ENCODE data around the gene BRD3OS. TPM values are rescaled to one million over a fixed set of nuclear protein-coding genes. Genes with fewer than 3 reads are reported as not detected.

BRD3OS gene
- total and polyA plus RNA-seq, 10 of the 15 experiments (the other 5 are each of a cell fraction or from before 2014, with no cell fraction given) = 2.1 to 13.7 (median 10.7) TPM

DNA sequence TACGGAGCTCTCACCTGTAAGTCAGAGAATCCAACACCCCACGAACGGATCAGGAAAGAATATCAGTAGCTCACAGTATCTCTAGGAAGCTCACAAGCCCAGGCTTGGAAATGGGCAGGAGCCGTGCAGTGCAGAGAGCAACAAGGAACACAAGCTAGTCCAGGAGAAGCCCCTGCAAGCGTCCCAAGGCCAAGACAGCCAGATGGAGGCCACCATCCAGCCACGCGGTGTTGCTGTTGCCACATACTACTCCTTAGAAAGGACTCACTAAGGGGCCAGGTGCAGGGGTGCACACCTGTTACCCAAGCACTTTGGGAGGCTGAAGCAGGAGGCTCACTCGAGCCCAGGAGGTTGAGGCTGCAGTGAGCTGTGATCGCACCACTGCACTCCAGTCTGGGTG, 17.7 kb upstream of the BRD3OS start:
- DNase-seq (ENCODE audit: low read depth, low spot score) (no peak), ATAC-seq (no peak), FAIRE-seq (no peak)
- Histone ChIP-seq H3K27me3 (replicated peaks in 1 of 2; ENCODE audit: control insufficient read depth in 2 of 2, insufficient read depth in 2 of 2, low read length in 1 of 2) (no peaks in the 10 kb centered on the region; a peak in 2 of 4 replicates), H3K4me1 (ENCODE audit: control insufficient read depth, insufficient read depth, low read length) (no peaks in the 10 kb centered on the region), H2AFZ (ENCODE audit: control insufficient read depth, low read depth, low read length) (no peak overlapping the region), H3K27ac (ENCODE audit: control insufficient read depth, insufficient read depth) (no peak overlapping the region), H3K4me2 (ENCODE audit: control insufficient read depth, insufficient read depth) (no peak overlapping the region), H3K79me2 (ENCODE audit: control insufficient read depth, insufficient read depth, low read length) (no peaks in the 10 kb centered on the region), H3K9ac (ENCODE audit: control insufficient read depth, insufficient read depth, low read length) (no peak overlapping the region), H3K36me3 (ENCODE audit: control insufficient read depth in 2 of 2, insufficient read depth in 2 of 2, low read length in 1 of 2) (no peaks in the 10 kb centered on the region), H3K4me3 (no peak overlapping the region), H4K20me1 (ENCODE audit: control insufficient read depth, insufficient read depth) (no peaks in the 10 kb centered on the region), H3K9me3 (replicated peaks; ENCODE audit: control insufficient read depth, insufficient read depth, low read length) (no peaks in the 10 kb centered on the region; the same call in 2 of the 3 replicates)
- SMC1A ChIA-PET (ENCODE audit: uncharacterized antibody, unreplicated experiment) = no interaction called here
- RAD21 ChIA-PET (ENCODE audit: unreplicated experiment) = no interaction called here
- 43% methylated on average over 9 of the region's 9 CpGs for WGBS (ENCODE audit: insufficient coverage, insufficient replicate concordance, low lambda C conversion rate, missing lambda C conversion rate)
- POLR2A ChIA-PET = interaction anchor here (0.6 kb wide), 1 partner anchor 18 kb away, joined by 3 read pairs; the partner anchor contains the start of gene BRD3OS
- CTCF ChIA-PET = interaction anchor here (0.9 to 1.8 kb wide), 2 partner anchors 14 to 225 kb away, joined by 4 to 5 read pairs; no protein-coding TSS in a partner anchor
- BruUV-seq (replicated peaks) = no TSS peak
- intact Hi-C loops (cut with micrococcal nuclease; ENCODE audit: unreplicated experiment) (no loop called here), in situ Hi-C loops (cut with MboI) (loop anchor here (25.0 kb wide), 1 partner anchor 470 kb away; the partner anchor contains the start of gene ADAMTSL2)
- TF ChIP-seq EP300 (IDR thresholded peaks at IDR 0.05; ENCODE audit: borderline replicate concordance in 1 of 2, control insufficient read depth in 1 of 2, low read depth in 2 of 2, low read length in 2 of 2) (no peak), SMAD5 (IDR thresholded peaks at IDR 0.05; ENCODE audit: low read depth) (no peak), MXI1 (IDR thresholded peaks at IDR 0.05; ENCODE audit: low read depth, low read length) (no peak), NBN (IDR thresholded peaks at IDR 0.05) (no peak), RELA (IDR thresholded peaks at IDR 0.05; ENCODE audit: borderline replicate concordance, partially characterized antibody) (no peak), POLR2AphosphoS5 (IDR thresholded peaks at IDR 0.05; ENCODE audit: low read length) (no peak)
- TF ChIP-seq, protein P1, sequence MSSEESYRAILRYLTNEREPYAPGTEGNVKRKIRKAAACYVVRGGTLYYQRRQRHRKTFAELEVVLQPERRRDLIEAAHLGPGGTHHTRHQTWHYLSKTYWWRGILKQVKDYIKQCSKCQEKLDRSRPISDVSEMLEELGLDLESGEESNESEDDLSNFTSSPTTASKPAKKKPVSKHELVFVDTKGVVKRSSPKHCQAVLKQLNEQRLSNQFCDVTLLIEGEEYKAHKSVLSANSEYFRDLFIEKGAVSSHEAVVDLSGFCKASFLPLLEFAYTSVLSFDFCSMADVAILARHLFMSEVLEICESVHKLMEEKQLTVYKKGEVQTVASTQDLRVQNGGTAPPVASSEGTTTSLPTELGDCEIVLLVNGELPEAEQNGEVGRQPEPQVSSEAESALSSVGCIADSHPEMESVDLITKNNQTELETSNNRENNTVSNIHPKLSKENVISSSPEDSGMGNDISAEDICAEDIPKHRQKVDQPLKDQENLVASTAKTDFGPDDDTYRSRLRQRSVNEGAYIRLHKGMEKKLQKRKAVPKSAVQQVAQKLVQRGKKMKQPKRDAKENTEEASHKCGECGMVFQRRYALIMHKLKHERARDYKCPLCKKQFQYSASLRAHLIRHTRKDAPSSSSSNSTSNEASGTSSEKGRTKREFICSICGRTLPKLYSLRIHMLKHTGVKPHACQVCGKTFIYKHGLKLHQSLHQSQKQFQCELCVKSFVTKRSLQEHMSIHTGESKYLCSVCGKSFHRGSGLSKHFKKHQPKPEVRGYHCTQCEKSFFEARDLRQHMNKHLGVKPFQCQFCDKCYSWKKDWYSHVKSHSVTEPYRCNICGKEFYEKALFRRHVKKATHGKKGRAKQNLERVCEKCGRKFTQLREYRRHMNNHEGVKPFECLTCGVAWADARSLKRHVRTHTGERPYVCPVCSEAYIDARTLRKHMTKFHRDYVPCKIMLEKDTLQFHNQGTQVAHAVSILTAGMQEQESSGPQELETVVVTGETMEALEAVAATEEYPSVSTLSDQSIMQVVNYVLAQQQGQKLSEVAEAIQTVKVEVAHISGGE (CRISPR knock-in tag; IDR thresholded peaks at IDR 0.05) = no peak
- TF ChIP-seq, protein P2, sequence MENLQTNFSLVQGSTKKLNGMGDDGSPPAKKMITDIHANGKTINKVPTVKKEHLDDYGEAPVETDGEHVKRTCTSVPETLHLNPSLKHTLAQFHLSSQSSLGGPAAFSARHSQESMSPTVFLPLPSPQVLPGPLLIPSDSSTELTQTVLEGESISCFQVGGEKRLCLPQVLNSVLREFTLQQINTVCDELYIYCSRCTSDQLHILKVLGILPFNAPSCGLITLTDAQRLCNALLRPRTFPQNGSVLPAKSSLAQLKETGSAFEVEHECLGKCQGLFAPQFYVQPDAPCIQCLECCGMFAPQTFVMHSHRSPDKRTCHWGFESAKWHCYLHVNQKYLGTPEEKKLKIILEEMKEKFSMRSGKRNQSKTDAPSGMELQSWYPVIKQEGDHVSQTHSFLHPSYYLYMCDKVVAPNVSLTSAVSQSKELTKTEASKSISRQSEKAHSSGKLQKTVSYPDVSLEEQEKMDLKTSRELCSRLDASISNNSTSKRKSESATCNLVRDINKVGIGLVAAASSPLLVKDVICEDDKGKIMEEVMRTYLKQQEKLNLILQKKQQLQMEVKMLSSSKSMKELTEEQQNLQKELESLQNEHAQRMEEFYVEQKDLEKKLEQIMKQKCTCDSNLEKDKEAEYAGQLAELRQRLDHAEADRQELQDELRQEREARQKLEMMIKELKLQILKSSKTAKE (IDR thresholded peaks at IDR 0.05; ENCODE audit: low read depth, poor library complexity, severe bottlenecking) = no peak
- TF ChIP-seq, protein P3, sequence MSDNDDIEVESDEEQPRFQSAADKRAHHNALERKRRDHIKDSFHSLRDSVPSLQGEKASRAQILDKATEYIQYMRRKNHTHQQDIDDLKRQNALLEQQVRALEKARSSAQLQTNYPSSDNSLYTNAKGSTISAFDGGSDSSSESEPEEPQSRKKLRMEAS (IDR thresholded peaks at IDR 0.05; ENCODE audit: low read depth, low read length) = no peak

Data from GM12878 (cell line).